NT2/D1 (cell line): ENCODE results near the gene CDH4.

Source experiments
- SUZ12 ChIP-seq: IDR thresholded peaks from 2 replicates; pipeline ENCODE4 v1.6.1; 2011; ENCODE audit not compliant: insufficient read length, insufficient read depth; ENCODE audit errors: extremely low read depth
- YY1 ChIP-seq: IDR thresholded peaks from 2 replicates; pipeline ENCODE4 v1.6.1; 2011; ENCODE audit not compliant: insufficient read length, insufficient read depth
- ZNF274 ChIP-seq: IDR thresholded peaks from 2 replicates; pipeline ENCODE4 v1.6.1; 2011; ENCODE audit warnings: mild to moderate bottlenecking, low read depth, low read length

DNA sequence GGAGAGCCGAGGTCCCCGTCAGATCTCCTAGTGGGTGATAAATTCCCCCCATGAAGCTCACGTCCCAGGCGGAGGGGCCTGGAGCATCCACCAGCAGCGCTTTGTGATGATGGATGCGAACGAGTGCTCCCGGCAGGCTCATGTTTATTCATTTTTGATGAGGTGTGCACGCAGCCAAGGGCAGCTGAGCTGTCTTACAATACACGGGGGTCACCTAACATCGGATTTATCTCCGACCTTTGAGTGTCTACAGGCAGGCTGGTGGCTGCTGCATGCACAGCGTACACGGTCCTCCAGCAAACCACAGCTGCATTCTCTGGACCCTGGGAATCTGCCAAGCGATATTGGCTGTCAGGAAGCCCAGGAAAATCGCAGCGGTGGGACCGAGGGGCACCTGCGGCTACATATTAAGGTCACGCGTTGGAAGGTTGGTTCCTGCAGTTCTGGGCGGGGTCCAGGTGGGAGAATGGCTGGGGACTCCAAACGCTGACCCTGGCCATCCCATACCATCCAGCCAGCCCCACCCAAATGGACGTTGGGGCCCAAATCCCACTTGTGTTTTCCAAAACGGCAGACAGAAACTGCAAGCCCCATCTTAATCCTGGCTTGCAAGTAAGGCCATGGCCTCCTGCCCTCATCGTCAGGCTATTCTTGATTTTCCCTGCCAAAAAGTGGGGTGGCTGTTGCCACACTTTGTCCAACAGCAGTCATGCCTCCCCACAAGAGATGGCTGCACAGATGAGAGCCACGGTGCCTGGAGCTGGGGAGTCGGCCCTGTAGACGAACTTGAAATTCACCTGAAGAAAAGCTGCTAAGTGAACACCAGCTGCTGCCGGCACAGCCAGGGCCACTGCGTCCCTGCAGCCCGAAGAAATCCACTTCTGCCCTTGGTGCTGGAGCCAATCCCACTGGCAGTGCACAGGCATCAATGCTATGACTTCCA, 413.7 kb downstream of the CDH4 start:
- no peak for TF ChIP-seq SUZ12
- TF ChIP-seq YY1 = no peak
- no peak for TF ChIP-seq ZNF274
